HG02943 (cell line): Measurements from ENCODE around the gene PLEKHG5.
"Not testable (repeated sequence)": the region's sequence is repeated elsewhere in the genome, so short reads cannot be mapped to it uniquely, and the experiment has no call there.

Experiments used
- ATAC-seq: cut with Tn5 transposase; IDR thresholded peaks from one replicate; pipeline ENCODE4 v1.9.1; 2021; ENCODE audit warnings: mild to moderate bottlenecking, low read depth, moderate library complexity; ENCODE audit not compliant: unreplicated experiment

Gene PLEKHG5

GRCh38 chr1:6498576-6499111 lies 7.2 kb upstream of the PLEKHG5 start:
- ATAC-seq: no peak

- ATAC-seq: no peak
Measured at GRCh38 chr1:6497867-6498575, 6.6 kb upstream of the PLEKHG5 start.

GRCh38 chr1:6497215-6497866 lies 5.9 kb upstream of the PLEKHG5 start:
- ATAC-seq: no peak

- ATAC-seq: no peak
Measured at GRCh38 chr1:6496890-6497214, 5.4 kb upstream of the PLEKHG5 start.

GRCh38 chr1:6496365-6496721 lies 4.9 kb upstream of the PLEKHG5 start:
- ATAC-seq: no peak

GRCh38 chr1:6495540-6496364 lies 4.3 kb upstream of the PLEKHG5 start:
- ATAC-seq: no peak

GRCh38 chr1:6495041-6495441 lies 3.6 kb upstream of the PLEKHG5 start:
- no peak for ATAC-seq

GRCh38 chr1:6494627-6495026 lies 3.2 kb upstream of the PLEKHG5 start:
- no peak for ATAC-seq

- ATAC-seq: not testable (repeated sequence)
Measured at GRCh38 chr1:6493834-6494223, 2.4 kb upstream of the PLEKHG5 start.

GRCh38 chr1:6491966-6492365 lies 499 bp upstream of the PLEKHG5 start:
- no peak for ATAC-seq

GRCh38 chr1:6491081-6491449 lies 402 bp downstream of the PLEKHG5 start:
- no peak for ATAC-seq

- ATAC-seq: no peak
Measured at GRCh38 chr1:6490181-6491080, 1.0 kb downstream of the PLEKHG5 start.

- no peak for ATAC-seq
Measured at GRCh38 chr1:6489799-6490180, 1.7 kb downstream of the PLEKHG5 start.

- ATAC-seq: no peak
Measured at GRCh38 chr1:6489383-6489765, 2.1 kb downstream of the PLEKHG5 start.

- no peak for ATAC-seq
Measured at GRCh38 chr1:6488602-6489382, 2.7 kb downstream of the PLEKHG5 start.

- no peak for ATAC-seq
Measured at GRCh38 chr1:6487804-6488484, 3.5 kb downstream of the PLEKHG5 start.

- ATAC-seq: no peak
Measured at GRCh38 chr1:6486433-6487011, 4.9 kb downstream of the PLEKHG5 start.

- no peak for ATAC-seq
Measured at GRCh38 chr1:6485168-6486101, 6.0 kb downstream of the PLEKHG5 start.
